Measurements from ENCODE around the gene TOMM22.

- no peak for TF ChIP-seq CTCF (IDR thresholded peaks at IDR 0.05; ENCODE audit: low read length)
- TF ChIP-seq EZH2 (optimal IDR thresholded peaks at IDR 0.05; ENCODE audit: low read depth, low read length): no peak
These were observed 24.5 kb downstream of the TOMM22 start for GRCh38 chr22:38706101-38706900.

Data from MM.1S (cell line).